HG03354 (cell line): ENCODE data around the gene INHBA.

Experiments used
- ATAC-seq: cut with Tn5 transposase; IDR thresholded peaks from one replicate; pipeline ENCODE4 v1.9.1; 2021; ENCODE audit warnings: mild to moderate bottlenecking; ENCODE audit not compliant: unreplicated experiment, poor library complexity, severe bottlenecking

The INHBA gene

DNA sequence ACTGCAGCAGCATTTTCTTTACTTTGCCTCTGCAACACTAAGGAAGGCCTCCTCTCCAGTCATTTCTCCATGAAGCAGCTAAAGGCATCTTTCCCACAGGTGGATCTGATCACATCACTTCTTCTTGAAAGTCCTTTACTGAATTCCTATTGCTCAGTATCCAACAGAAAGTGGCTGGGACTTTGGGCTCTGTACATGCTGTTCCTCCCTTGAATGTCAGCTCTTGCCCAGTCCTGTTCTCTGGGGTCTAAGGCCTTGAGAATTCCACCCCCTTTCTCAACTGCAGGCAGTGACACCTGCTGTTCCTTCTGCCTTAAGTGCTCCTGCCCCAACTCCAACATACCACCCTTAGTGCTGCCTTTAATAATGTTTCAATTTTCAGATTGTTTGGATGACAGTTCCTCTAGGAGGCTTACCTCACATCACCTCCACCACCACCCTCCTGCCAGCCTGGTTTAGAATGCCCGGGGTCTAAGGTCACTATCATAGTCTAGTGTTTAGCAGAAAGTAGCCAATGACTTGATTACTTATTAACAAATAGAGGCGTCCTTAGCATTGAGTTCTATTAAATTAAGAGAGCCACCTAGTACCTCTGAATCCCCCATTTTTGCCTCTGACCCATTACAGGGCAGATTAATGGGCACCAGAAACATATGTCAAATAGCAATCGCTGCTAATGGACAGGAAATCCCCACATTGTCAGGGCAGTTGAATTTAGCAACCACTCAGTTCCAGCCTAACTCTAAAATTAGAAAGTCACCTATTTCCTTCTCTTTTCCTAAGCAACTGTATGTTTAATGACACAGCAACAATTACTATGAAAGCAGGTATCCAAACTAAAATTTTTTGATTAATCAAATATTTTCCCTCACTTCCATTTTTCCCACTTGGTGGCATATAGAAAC is 11.4 kb downstream of the INHBA start:
- ATAC-seq, result no peak

DNA sequence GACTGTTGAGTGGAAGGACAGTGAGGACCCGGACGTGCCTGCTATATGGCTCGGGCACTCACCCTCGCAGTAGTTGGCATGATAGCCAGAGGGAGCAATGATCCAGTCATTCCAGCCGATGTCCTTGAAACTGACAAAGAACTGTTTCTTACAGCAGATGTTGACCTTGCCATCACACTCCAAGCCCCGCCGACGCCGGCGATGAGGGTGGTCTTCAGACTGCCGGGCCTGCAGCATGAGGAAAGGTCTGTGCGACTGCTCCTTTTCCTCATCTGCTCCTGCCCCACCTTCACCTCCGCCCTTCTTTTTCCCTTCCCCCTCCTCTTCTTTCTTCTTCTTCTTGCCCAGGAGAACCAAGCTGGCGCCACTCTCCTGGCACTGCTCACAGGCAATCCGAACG is 13.1 kb downstream of the INHBA start:
- no peak for ATAC-seq

DNA sequence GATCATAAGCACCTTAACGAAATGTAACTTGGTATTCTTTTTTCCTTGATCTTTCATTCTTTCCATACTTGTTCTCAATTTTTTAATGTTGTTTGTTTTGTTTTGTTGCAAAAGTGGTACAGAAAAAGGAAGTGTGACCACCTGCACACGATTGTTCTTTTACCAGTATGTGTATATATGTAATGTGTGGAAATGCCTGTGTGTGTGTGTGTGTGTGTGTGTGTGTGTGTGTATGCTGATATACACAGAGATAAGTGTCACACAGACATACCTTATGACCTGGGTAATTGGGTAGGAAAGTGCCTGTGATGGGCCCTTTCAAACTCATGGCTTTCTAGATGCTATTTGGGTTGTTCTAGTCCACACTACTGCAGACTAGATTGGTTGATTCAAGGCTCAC is 14.0 kb downstream of the INHBA start:
- no peak for ATAC-seq

DNA sequence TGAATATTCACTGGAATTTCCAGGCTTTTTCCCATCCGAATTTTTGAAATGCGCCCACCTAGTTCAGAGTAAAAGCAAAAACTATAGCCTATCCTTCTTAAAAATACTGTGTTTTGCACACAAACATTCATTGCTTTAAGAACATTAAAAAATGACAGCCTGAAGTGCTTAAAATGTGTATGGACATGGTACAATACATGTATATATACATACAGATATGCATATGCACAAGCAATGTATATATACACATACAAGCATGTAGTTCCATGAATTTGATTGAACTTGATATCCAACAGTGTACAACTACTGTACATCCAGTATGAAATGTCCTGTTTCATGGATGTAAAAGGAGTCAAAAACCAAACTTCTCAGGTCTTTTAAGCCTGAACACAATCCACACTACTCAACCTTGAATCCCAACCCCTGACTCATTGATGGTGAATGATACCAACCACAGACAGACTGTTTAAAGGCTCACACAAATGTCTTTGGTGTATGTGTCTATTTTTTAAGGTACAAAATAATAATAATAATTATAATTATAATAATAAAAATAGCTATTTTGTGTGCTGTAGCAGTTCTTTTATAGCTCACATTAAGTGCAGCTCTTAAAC is 14.8 kb downstream of the INHBA start:
- ATAC-seq, result no peak

DNA sequence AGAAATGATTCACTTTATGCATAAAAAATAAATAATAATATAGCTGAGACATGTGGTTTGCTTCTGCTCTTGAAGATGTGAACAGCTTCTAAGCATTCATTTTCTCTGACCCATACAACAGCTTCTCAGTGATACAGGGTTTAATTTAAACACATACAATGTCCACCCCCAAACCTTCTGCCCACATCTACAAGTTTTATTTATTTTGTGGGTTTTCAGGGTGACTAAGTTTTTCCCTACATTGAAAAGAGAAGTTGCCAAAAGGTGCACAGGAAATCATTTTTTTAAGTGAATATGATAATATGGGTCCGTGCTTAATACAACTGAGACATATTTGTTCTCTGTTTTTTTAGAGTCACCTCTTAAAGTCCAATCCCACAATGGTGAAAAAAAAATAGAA is 17.2 kb downstream of the INHBA start:
- ATAC-seq, result no peak

DNA sequence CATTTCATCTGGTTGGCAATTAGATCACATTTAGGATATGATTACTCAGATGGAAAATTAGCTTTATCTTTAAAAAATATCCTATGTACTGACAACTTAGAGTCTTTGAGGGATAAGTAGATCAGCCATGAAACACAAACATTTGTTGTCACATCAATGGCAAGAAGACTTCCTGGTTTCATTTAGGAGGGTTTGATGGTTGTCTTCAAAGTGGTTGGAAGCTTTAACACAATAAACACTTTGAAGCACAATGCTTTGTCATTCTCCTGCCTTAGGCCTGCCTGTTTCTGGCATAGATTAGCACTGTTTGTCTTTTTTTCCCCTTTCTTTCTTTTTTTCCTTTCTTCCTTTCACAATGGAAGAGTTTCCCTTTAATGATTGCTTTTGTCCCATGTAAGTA is 20.5 kb downstream of the INHBA start:
- ATAC-seq, result no peak

DNA sequence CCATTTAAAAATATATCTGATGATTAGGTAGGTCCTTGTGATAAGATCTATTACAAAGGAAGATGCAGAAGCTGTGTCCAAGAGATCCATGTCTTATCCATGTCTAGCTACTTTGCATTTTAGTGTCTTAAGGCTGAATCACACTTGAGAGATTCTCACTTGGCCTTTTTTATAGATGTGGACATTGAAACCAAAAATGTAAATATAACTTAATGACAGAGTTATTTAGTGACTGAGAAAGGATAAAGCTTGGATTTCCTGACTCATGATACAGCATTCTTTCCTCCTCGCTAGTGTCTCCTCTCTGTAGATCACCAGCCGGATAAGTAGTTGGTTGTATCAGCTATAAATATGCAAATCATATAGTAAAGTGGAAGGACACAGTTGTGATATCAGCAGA is 23.3 kb downstream of the INHBA start:
- ATAC-seq, result no peak

DNA sequence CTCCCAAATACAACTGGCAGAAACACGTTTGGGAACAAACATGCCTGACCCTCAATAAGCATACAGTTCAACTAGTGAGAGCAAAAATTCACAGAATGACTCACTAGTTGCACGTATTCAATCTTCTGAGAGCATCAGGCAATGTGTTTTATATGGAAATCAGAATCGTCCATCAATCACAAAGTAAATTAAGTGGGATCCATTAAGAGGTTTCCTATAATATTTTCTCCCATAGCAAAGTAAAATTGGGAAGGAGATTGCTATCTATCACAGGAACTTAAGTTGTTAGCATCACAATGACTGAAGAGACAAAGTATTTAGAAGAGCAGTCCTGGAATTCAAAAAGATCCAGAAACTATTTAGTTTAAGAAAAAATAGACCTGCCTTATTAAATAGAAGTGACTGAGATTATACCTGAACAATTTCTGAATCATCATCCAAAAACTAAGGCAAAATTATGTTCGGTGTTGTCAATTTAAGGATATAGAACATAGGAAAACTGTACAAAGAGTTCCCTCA is 28.3 kb downstream of the INHBA start:
- no peak for ATAC-seq

DNA sequence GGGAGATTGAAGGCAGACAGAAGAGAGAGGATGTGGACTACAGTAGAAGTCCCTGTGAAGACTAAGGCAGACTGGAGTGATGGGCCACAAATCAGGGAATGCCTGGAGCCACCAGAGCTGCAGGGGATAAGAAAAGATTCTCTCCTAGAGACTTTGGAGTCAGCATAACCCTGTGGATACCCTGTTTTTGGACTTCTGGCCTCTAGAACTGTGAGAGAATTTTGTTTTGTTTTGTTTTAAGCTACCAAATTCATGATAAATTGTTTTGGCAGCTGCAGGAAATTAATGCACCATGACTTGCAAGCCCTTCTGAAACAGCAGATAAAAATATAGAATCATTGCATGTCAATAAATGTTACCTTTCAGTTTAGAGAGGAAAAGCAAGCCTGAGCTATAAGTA is 41.3 kb downstream of the INHBA start:
- ATAC-seq, result no peak

DNA sequence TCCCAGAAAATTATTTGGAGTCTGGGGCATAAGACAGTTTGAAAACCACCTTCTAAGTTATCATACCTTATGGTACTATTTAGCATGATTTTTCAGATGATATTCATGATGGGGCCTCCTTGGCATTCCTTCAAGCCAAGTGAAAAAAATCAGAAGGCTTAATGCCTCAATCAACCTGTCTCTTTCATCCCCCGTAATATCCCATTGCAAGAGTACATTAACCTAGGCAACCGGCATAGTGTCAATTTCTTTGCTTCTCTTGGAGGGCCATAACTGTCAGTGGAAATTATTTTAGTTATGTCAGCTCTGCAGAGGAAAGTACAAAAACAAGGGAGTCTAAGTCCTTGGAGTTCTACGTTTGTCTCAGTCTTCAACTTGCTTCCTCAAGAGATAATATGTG is 43.4 kb downstream of the INHBA start:
- ATAC-seq, result no peak

DNA sequence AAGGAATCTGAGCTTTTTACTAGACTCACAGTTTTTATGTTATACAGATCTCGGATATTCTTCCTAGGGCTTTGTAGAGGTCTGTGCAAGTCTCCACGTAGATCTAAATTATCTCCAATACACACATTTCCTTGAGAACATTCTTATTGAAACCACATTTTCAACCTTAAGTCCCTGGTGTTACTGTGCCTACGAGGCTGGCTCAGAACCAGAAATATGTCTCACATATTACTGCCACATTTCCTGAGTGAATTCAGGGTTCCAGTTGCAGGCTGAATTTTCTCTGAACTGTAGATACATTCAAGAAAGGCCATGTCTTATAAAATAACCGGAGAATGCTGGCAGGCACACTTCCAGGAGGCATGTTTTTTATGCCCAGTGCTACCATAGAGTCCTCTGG is 46.5 kb downstream of the INHBA start:
- ATAC-seq, result no peak

DNA sequence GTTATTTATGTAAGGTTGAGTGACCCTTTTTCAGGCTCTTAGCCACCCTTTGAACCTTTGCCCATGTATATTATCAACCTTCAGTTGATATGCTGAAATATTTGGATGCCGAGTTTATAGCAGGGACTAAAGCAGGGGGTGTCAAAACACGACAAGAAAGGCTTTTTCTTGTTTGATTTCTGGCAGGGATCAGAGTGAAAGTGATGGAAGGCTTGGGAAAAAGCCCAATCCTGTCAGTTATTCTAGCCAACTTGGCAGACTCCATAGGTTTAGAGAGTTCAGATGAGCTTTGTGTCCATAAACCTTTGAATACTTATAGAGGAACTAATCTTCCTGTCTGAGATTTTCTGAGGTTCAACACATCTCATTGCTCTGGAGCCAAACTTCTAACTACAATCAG is 47.5 kb downstream of the INHBA start:
- ATAC-seq, result no peak

DNA sequence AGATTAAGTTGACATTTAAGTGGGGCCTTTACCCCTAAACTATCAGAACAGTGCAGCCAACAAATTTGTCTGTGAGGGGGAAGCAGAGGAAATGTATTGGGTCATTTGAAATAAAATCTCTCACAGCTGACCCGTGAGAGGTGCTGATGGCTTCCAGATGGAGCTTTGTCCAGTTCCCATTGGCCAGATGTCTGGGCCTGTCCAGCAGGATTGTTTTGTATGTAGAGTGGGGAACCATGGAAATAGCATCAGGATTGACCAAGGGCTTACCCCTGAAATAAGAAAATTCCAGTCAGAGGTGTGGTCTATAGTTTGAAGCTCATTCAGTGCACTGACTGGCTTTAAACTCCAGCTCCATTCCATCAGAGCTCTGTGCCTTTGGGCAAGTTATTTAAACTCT is 50.6 kb downstream of the INHBA start:
- no peak for ATAC-seq

DNA sequence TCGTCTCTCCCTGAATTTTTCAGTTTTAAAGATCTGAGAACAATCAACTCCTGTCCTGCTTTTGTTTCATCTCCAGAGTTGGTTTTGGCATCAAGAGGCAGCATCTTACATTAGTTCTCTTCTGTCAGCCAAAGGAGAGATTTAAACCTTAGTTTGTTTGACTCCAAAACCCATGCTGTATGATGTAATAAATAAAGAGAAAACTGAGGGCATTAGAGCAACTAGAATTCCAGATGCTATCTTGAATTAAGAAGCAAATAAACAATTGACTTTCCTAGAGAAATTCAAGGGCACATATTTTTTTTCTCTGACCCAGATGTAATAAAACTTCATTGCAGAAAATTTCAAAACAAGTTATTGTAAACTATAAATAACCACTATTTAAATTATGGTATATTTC is 54.4 kb downstream of the INHBA start:
- no peak for ATAC-seq

DNA sequence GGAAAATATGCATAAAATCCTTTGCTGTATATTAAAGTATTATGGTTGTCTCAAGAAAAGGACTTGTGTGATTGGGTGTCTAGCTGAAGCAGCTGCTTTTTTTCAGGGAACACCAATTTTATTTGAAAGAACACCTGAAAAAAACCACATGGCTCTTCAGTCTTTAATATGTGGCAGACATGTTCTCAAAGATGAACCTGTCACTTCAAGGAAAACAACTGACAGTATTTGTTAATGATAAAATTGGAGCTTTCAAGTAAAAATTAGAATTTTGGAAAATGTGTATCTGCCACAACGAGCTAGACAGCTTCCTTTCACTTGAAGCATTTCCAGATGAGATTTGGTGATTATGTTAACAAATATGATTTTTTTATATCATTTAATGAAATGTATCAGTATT is 59.3 kb downstream of the INHBA start:
- ATAC-seq, result no peak

DNA sequence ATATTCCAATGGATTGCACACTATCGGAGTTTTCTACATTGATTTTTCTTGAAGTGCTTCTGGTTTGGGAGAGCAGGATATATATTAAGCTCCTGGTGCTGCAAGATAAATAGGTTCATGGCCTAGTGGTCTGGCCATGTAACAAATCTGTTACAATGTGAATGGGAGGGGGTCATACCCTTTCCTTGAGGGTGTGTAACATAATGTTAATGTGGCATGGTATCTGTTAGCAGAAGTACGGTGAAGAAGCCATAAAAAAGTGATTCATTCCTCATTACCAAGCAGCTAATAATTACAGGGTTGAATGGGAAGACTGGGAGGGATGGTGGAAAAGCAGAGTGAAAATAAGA is 61.2 kb downstream of the INHBA start:
- no peak for ATAC-seq

DNA sequence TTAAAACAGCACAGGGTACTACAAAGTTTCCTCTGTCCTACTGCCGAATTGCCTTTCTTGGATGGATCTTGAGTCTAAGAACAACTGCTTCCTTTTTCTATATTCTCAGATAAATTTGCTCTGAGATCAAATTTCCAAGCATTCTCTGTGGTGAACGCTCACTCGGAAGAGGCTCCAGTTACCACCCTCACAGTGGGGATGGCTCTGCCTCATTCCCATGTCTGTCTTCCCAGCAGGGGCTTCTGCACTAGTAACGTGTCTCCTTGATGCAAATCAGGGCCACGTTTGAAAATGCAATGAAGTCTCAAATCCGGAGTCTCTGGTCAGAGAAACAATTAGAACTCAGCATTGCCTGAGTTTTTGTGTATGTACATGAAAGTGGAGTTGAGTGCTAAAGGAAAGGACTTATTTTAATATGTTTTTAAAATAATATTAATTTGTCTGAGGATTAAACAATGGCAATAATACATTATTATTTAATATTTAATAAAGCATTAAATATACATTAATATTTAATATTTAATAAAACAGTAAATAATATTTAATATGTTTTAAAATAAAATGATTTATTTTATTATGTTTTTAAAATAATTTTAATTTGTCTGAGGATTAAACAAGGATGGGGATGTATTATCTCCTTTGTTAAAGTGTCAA is 61.8 kb downstream of the INHBA start:
- no peak for ATAC-seq

DNA sequence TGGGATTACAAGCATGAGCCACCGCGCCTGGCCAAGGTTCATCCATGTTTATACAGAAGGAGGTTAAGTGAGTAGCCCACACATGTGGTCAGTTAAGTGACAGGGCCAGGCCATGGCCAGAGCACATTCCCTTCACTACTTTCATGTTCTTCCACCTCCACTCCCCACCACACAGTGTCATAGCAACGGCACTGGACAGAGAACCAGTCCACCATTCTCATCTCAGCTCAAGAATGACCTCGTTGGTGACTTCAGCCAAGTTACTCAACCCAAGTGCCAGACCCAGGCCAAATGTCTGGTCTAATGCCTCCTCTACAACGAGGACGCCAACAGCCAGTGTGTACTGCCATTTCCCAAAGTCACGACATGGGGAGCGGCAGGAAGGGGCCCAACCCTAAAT is 62.4 kb downstream of the INHBA start:
- ATAC-seq, result no peak

DNA sequence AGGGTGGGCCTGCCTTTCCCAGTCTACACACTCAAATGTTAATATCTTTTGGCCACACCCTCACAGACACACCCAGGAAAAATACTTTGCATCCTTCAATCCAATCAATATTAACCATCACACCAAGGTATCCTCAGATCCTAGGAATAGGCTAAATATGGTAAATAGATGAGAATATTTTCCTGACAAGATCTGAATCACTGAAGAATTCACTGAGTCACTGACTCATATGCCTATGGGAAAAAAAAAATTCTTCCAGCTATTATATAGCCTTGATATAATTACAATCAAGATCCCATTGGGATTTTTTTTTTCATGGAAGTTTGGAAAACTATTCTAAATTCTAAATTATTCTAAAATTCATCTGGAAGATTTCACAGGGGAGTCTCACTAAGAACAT is 65.8 kb downstream of the INHBA start:
- ATAC-seq, result no peak
